ENCODE measurements around the gene ARHGAP22.

DNA sequence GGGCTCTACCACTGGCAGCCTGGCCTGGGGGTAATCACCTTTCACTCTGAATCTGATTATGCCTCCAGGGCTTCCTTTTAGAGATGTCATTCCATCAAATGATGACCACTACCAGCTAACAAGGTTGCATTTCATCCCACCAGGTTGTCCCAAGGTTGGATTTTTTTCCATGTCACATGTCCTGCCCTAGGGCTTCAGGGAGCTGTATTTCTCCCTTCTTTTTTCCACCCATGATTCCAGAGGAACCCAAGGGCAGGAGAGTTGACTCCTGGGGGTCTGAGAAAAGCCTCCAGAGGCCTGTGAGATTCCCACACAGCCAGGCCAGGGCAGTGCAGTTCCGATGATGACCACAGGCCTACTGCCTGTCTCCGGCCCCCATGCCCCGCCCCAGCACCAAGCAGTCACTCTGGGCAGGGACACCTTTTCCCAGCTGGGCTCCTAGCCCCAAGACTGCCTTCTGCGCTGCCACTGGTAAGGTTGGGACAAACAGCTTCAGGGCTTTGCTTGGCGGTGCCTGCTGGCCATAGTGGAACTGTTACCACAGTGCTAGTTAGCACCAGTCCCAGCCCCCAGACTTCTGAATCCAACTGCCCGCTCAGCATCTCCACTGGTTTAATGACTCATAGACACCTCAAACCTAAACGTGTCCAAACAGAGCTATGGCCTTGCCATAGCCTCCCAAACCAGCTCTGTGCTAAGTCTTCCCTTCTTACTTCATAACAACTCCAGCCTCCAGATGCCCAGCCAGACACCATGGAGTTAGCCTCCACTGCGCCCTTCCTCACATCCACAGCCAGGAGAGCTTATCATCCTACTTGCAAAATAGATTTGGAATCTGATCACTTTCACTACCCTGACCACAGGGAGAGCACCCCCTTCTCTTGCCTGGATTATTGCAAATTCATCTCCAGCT lies 133.7 kb downstream of the ARHGAP22 start:
- TF ChIP-seq EZH2 (IDR thresholded peaks at IDR 0.05; ENCODE audit: insufficient read depth, poor library complexity, severe bottlenecking) (no peak), EZH2phosphoT487 (IDR thresholded peaks at IDR 0.05; ENCODE audit: insufficient read depth, low read depth) (no peak)
